ENCODE results near the gene THOC6. TPM values are rescaled to one million over a fixed set of nuclear protein-coding genes. Genes with fewer than 3 reads are reported as not detected.
"Not testable (repeated sequence)": the region's sequence is repeated elsewhere in the genome, so short reads cannot be mapped to it uniquely, and the experiment has no call there.

The THOC6 gene
- total RNA-seq, 1 donor from 2014 or later: 29.4 TPM

DNA sequence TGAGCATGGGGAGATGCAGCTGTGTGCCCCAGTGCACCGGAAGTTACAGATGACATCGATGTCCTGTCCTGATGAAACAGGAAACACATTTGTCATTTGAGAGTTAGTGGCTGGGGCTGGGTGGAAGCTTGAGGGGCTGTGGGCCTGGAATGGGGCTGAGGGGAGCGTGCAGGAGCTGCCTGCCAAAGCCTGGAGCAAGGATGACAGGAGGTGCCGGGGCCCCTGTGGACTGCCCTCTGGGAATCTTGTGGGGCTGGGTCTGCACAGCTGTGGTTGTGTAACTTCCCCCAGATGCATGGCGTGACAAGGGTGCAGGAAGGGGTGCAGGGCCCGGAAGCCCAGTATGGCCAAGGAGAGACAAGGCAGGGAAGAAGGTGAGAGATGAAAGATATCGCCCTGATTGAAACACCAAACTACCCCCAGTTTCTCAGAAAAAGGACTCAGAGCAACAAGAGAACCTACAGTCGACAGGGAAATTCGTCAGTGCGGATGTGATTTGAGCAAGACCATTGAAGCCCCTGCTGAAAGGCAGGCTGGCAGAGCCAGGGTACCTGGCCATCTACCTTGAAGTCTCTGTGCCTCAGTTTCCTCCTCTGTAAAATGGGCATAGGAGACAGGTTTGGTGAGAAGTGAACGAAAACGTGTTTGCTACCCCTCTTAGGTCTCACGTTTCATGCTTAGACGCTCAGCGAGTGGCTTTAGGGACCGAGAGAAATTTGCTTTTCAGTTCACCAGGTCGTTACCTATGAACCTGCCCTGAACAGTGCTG lies 31.3 kb downstream of the THOC6 start:
- no peak for DNase-seq (ENCODE audit: low spot score)

DNA sequence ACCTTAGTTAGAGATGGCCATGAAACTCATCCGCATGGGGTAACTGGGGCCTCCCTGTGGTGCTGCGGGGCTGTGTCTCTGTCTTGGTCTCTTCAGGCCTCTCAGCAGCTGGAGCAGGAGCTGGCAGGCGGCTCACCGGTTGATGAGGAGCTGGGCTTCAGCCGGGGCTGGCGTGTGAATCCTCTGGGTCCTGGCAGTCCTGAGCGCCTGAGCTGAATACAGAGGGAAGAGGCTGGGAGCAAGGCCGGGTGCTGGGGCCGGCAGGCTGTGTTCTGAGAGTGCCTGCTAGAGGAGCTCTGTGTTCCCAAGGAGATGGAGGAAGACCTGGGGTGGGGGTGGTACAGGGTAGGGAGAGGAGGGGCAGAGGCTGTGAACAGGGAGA lies 31.9 kb downstream of the THOC6 start:
- not testable (repeated sequence) for DNase-seq (ENCODE audit: low spot score)

DNA sequence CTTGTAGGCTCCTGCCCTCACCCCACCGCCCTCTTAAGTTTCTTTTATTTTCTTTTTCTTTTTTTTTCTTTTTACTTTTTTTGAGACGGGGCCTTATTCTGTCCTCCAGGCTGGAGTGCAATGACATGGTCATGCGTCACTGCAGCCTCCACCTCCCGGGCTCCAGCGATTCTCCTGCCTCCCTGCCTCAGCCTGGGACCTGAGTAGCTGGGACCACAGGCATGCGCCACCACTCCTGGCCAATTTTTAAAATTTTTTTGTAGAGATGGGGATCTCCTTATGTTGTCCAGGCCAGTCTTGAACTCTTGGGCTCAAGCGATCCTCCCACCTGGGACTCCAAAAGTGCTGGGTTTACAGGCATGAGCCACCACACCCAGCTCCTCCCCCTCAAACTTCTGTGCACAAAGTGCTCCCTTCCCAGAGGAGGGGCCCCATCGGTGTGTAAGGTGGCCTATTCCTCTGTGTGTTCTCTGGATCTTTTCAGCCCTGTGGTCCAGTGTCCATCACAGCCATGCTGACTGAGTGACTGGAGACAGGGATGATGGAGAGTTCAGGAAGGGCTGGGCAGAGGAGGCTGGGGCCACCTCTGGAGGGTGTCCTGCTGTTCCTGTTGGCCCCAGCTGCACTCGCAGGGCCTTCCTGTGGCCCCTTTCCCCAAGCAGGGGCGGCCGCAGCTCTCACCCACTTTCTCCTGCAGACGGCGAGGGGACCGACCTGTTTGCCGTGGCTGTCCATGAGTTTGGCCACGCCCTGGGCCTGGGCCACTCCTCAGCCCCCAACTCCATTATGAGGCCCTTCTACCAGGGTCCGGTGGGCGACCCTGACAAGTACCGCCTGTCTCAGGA lies 32.7 kb downstream of the THOC6 start:
- DNase-seq (ENCODE audit: low spot score): no peak

- DNase-seq (ENCODE audit: low spot score): no peak
These were observed 33.6 kb downstream of the THOC6 start for GRCh38 chr16:3057181-3058138.

DNA sequence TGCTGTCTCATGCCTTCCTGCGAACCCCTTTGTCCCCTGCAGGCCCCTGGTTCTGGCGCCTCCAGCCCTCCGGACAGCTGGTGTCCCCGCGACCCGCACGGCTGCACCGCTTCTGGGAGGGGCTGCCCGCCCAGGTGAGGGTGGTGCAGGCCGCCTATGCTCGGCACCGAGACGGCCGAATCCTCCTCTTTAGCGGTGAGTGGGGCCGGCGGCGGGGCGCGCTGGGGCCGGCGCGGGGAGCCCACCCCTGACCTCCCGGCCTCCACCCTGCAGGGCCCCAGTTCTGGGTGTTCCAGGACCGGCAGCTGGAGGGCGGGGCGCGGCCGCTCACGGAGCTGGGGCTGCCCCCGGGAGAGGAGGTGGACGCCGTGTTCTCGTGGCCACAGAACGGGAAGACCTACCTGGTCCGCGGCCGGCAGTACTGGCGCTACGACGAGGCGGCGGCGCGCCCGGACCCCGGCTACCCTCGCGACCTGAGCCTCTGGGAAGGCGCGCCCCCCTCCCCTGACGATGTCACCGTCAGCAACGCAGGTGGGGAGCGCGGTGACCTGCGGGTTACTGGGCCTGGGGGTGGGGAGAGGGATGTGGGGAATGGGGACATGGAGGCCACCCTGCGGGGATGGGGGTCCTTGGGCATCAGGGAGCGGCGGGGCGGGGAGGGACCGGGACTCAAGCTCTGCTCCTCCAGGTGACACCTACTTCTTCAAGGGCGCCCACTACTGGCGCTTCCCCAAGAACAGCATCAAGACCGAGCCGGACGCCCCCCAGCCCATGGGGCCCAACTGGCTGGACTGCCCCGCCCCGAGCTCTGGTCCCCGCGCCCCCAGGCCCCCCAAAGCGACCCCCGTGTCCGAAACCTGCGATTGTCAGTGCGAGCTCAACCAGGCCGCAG lies 34.5 kb downstream of the THOC6 start:
- DNase-seq (ENCODE audit: low spot score): peak; percentile 38

GRCh38 chr16:3059041-3059722 lies 35.3 kb downstream of the THOC6 start:
- peak; percentile 88 for DNase-seq (ENCODE audit: low spot score)

- DNase-seq (ENCODE audit: low spot score): no peak
These were observed 35.9 kb downstream of the THOC6 start for GRCh38 chr16:3059723-3060242.

GRCh38 chr16:3060339-3061127 lies 36.7 kb downstream of the THOC6 start:
- DNase-seq (ENCODE audit: low spot score): peak; percentile 36

DNA sequence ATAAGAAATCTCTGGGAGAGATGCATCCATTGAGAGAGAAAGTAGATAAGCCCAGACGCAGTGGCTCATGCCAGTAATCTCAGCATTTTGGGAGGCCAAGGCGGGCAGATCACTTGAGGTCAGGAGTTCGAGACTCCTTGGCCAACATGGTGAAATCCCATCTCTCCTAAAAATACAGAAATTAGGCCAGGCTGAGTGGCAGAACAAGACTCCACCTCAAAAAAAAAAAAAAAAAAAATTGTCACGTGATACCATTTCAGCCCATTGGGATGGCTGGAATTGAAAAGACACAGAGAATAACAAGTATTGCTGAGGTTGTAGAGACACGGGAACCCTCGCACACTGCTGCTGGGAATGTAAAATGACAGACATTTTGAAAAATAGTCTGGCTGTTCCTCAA lies 38.7 kb downstream of the THOC6 start:
- DNase-seq (ENCODE audit: low spot score): no peak

DNA sequence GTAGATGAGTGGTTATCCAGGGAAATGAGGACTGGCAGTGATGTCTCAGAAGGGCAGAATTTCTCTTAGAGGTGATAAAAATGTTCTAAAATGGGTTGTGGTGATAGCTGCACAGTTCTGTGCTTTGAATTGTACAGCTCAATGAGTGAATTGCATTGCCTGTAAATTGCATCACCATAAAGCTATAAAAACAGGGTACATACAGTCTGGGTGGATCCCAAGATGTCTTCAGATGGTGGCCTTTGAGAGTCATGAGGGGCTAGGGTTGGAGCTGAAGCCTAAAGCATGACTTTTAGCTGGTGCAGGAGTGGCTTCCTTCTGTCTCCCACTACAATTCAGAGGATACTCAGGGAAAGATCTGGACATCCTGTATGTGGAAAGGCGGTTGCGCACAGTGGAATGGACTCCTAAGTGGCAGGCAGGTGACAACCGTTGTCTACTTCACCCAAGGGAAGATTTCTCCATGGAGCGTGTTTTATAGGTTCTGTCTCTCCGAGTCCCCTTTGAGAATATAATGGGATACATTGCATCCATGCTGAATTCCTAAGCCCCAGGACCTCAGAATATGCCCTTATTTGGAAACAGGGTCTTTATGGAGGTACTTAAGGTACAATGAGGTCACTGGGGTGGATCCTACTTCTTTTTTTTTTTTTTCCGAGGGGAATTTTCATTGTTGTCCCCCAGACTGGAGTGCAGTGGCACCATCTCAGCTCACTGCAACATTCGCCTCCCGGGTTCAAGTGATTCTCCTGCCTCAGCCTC lies 40.0 kb downstream of the THOC6 start:
- DNase-seq (ENCODE audit: low spot score): no peak

DNA sequence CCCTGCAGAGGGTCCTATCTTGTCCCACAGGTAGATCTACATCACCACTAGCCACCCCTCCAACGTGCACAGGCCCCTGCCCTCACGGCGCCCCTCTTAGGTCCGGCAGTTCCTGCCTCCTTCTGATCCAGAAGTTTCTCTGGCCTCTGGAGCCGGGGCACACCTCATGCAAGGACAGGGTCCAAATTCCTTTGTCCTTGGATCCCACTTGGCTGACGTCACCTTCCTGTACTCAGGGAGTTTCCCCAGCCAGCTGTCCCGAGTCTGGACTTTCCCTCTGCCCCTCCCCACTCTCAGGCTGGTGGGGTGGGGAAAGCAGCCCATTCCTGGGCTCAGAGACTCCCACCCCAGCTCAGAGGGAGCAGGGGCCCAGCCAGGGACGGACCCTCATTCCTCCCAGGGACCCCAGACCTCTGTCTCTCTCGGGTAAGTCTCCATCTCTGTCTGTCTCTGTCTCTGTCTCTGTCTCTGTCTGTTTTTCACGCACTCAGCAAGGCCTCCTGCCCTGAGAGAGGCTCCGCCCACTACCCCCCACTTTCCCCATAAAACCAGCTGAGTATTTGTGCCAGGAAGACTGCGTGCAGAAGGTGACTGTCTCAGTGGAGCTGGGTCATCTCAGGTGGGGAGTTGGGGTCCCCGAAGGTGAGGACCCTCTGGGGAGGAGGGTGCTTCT lies 41.4 kb downstream of the THOC6 start, which contains the start of gene IL32:
IL32 (plus strand) TSS at position 572 of the 673 bp plus-strand sequence. CDS start 172 bp downstream, outside the sequence.
- peak; percentile 57 for DNase-seq (ENCODE audit: low spot score)

- DNase-seq (ENCODE audit: low spot score): no peak
These were observed 42.1 kb downstream of the THOC6 start for GRCh38 chr16:3065742-3066439.

DNA sequence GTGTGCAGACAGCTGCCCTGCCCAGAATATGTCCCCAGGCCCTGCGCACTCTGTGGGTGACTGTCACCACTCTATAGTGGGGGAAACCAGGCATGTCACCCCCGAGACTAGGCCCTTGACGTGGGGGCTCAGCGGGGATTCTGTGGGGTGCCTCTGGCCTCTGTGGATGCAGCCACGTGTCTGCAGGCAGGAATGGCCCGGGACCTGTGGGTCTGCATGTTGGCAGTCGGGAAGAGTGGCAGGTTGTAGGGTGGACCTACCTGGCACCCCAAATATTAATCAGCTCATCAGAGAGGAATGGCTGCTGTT lies 42.6 kb downstream of the THOC6 start:
- DNase-seq (ENCODE audit: low spot score): no peak

- DNase-seq (ENCODE audit: low spot score): no peak
These were observed 44.7 kb downstream of the THOC6 start for GRCh38 chr16:3068487-3068886.

DNA sequence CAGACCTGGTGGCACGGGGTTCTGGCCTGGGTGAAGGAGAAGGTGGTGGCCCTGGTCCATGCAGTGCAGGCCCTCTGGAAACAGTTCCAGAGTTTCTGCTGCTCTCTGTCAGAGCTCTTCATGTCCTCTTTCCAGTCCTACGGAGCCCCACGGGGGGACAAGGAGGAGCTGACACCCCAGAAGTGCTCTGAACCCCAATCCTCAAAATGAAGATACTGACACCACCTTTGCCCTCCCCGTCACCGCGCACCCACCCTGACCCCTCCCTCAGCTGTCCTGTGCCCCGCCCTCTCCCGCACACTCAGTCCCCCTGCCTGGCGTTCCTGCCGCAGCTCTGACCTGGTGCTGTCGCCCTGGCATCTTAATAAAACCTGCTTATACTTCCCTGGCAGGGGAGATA lies 45.3 kb downstream of the THOC6 start:
- not testable (repeated sequence) for DNase-seq (ENCODE audit: low spot score)

GRCh38 chr16:3070608-3071111 lies 46.8 kb downstream of the THOC6 start:
- DNase-seq (ENCODE audit: low spot score): no peak

- DNase-seq (ENCODE audit: low spot score): no peak
These were observed 47.8 kb downstream of the THOC6 start for GRCh38 chr16:3071655-3072054.

Measured in umbilical cord (tissue), 2 donors.